HUES48 (cell line): ENCODE results near the gene ABLIM2.
"Not testable (repeated sequence)": the region's sequence is repeated elsewhere in the genome, so short reads cannot be mapped to it uniquely, and the experiment has no call there.

Experiments
- H3K27ac ChIP-seq: one replicate; pipeline ENCODE4 v1.7.0; 2013; ENCODE audit warnings: low read depth, low read length, inconsistent platforms
- H3K27me3 ChIP-seq: 2 replicates; pipeline ENCODE4 v1.6.1; 2013; ENCODE audit warnings: mild to moderate bottlenecking, low read length; ENCODE audit not compliant: control insufficient read depth, insufficient read depth
- H3K36me3 ChIP-seq: 2 replicates; pipeline ENCODE4 v1.6.1; 2013; ENCODE audit warnings: low read length; ENCODE audit not compliant: control insufficient read depth, insufficient read depth
- H3K4me1 ChIP-seq: 2 replicates; pipeline ENCODE4 v1.6.1; 2013; ENCODE audit warnings: mild to moderate bottlenecking, low read length; ENCODE audit not compliant: control insufficient read depth, insufficient read depth
- H3K4me3 ChIP-seq: 2 replicates; pipeline ENCODE4 v1.5.1; 2013; ENCODE audit warnings: mild to moderate bottlenecking, low read depth, low read length
- H3K9ac ChIP-seq: 2 replicates; pipeline ENCODE4 v1.6.1; 2013; ENCODE audit warnings: mild to moderate bottlenecking, low read depth, low read length, moderate library complexity
- H3K9me3 ChIP-seq: 2 replicates; pipeline ENCODE4 v1.6.1; 2013; ENCODE audit warnings: low read length; ENCODE audit not compliant: control insufficient read depth, insufficient read depth

ABLIM2 gene

GRCh38 chr4:7929118-7929951 is 229.3 kb downstream of the ABLIM2 start:
- no peak overlapping the region for H3K4me3 ChIP-seq
- no peaks in the 10 kb centered on the region for H3K27me3 ChIP-seq
- H3K36me3 ChIP-seq, result no peaks in the 10 kb centered on the region
- no peaks in the 10 kb centered on the region for H3K9me3 ChIP-seq
- H3K27ac ChIP-seq, result no peak overlapping the region
- H3K9ac ChIP-seq, result no peak overlapping the region
- H3K4me1 ChIP-seq, result peaks cover 19% of the 10 kb centered on the region

DNA sequence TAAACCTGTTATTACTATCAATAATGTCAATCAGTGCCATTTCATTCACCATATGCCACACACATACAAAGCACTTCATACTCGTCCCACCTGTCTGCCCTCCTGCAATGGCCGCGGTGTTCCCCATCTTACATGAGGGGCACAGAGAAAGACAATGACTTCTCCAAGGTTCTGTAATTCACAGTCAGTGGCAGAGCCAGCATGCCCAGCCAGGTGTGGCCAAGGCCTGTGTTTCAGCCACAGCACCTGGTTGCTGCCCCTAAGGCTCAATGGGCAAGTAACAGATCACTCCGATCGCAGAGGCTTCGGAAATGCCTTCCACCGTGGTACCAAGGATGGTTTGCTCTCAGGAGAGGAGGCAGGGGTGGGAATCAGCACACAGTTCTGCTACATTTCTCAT is 229.9 kb downstream of the ABLIM2 start:
- Histone ChIP-seq H3K27ac (no peak overlapping the region), H3K4me1 (peaks cover 19% of the 10 kb centered on the region), H3K9me3 (no peaks in the 10 kb centered on the region), H3K27me3 (no peaks in the 10 kb centered on the region), H3K4me3 (no peak overlapping the region), H3K9ac (no peak overlapping the region), H3K36me3 (no peaks in the 10 kb centered on the region)

DNA sequence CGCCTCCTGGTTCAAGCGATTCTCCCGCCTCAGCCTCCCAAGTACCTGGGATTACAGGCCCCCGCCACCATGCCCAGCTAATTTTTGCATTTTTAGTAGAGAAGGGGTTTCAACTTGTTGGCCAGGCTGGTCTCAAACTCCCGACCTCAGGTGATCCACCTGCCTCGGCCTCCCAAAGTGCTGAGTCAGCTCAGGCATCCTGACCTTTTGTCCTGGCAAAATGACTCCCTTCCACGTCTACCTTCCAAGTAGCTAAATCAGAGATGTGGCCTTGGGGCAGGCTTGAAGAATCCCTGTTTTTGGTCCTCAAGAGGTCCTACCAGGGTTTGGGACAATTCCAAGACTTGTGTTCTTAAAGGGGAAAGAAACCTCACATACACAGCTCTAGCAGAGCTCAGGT is 231.8 kb downstream of the ABLIM2 start:
- Histone ChIP-seq H3K9ac (no peak overlapping the region), H3K27ac (no peak overlapping the region), H3K4me3 (no peak overlapping the region), H3K27me3 (no peaks in the 10 kb centered on the region), H3K36me3 (no peaks in the 10 kb centered on the region), H3K4me1 (peaks cover 19% of the 10 kb centered on the region), H3K9me3 (no peaks in the 10 kb centered on the region)

DNA sequence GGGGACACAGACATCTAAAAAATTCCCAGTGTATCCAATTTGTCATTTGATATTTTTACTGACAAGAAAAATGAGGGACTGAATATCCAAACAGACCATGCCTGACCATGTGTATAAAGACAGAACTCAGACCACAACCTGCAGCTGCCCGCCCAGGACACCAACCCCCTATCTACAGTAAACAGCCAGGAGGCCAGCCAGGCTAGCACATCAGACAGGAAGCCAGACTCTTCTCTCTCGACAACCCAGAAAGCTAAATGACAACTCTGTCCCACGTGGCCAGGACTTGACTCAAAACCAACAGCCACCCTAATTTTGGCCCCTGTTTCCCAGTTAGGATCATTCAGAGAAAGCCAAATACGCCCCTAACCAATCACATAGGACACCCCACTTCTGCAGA is 234.0 kb downstream of the ABLIM2 start:
- H3K4me3 ChIP-seq, result no peak overlapping the region
- H3K36me3 ChIP-seq, result no peaks in the 10 kb centered on the region
- H3K9ac ChIP-seq, result no peak overlapping the region
- H3K9me3 ChIP-seq, result no peaks in the 10 kb centered on the region
- H3K27me3 ChIP-seq, result no peaks in the 10 kb centered on the region
- H3K4me1 ChIP-seq, result peaks cover 9% of the 10 kb centered on the region
- no peak overlapping the region for H3K27ac ChIP-seq

GRCh38 chr4:7924163-7924562 is 234.4 kb downstream of the ABLIM2 start:
- Histone ChIP-seq H3K36me3 (no peaks in the 10 kb centered on the region), H3K27ac (no peak overlapping the region), H3K27me3 (no peaks in the 10 kb centered on the region), H3K4me1 (peaks cover 5% of the 10 kb centered on the region; the same call in 1 of the 2 replicates), H3K4me3 (no peak overlapping the region), H3K9me3 (no peaks in the 10 kb centered on the region), H3K9ac (no peak overlapping the region)

- H3K9ac ChIP-seq, result no peak overlapping the region
- H3K27me3 ChIP-seq, result no peaks in the 10 kb centered on the region
- H3K9me3 ChIP-seq, result no peaks in the 10 kb centered on the region
- H3K36me3 ChIP-seq, result no peaks in the 10 kb centered on the region
- H3K4me1 ChIP-seq, result peaks cover 4% of the 10 kb centered on the region
- no peak overlapping the region for H3K4me3 ChIP-seq
- H3K27ac ChIP-seq, result no peak overlapping the region
These were observed 236.1 kb downstream of the ABLIM2 start for GRCh38 chr4:7922466-7922865.

DNA sequence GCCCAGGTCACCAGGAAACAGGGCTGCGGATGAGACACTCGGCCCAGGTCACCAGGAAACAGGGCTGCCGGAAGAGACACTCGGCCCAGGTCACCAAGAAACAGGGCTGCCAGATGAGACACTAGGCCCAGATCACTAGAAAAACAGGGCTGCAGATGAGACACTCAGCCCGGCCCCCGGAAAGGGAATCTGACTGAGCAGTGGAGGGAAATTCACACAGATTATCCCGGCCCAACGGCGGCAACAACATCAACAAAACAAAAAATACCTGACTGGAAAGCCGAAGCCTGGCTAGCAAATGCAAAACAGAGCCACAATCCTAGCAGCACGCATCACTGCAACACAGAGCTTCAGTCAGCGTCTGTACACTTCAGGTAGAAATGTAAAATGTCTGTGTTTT is 239.6 kb downstream of the ABLIM2 start:
- H3K9me3 ChIP-seq, result no peaks in the 10 kb centered on the region
- H3K36me3 ChIP-seq, result no peaks in the 10 kb centered on the region
- no peaks in the 10 kb centered on the region for H3K27me3 ChIP-seq
- H3K27ac ChIP-seq, result peak overlapping the region; percentile 33
- no peak overlapping the region for H3K9ac ChIP-seq
- no peak overlapping the region for H3K4me3 ChIP-seq
- peaks cover 26% of the 10 kb centered on the region for H3K4me1 ChIP-seq

DNA sequence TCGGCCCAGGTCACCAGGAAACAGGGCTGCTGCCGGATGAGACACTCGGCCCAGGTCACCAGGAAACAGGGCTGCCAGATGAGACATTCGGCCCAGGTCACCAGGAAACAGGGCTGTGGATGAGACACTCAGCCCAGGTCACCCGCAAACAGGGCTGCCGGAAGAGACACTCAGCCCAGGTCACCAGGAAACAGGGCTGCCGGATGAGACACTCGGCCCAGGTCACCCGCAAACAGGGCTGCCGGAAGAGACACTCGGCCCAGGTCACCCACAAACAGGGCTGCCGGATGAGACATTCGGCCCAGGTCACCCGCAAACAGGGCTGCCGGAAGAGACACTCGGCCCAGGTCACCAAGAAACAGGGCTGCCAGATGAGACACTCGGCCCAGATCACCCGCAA is 240.4 kb downstream of the ABLIM2 start:
- not testable (repeated sequence) for H3K27ac ChIP-seq, H3K9ac ChIP-seq, H3K27me3 ChIP-seq, H3K36me3 ChIP-seq, H3K4me3 ChIP-seq, H3K9me3 ChIP-seq
- peaks cover 26% of the 10 kb centered on the region for H3K4me1 ChIP-seq

DNA sequence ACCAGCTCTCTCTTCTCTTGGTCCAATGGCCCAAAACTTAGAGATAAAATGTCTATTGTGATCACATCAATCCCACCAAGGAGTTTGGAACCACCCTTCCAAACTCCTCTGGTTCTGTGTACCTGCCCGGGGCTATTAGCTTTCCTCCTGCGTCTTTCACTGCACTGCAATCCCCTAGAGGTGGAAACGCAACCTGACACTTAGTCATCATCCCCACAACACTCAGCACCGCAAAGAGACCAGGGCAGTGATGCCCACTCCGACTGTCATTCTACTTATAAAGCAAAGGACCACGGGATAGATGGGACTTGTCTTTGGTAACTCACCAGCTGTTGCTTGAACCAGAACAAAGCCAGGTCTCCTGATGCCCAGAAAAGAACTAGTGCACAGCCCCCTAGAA is 240.9 kb downstream of the ABLIM2 start:
- H3K27me3 ChIP-seq, result no peaks in the 10 kb centered on the region

DNA sequence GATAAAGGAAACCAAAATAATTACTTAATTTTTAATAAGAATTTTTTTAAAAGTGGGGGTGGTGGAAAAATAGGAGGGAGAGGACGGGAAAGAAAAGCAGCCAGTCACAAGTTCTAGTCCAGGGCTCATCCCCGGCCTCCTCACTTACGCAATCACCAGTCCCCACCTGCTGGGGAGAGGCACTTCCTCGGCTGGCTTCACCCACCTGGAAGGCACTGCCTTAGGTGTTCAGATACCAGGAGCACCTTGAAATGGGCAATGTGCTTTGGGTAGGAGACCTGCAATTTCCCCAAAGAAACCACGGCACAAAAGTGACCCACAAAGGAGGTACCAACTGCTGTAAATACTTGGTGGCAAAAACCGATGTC is 242.8 kb downstream of the ABLIM2 start:
- no peak overlapping the region for H3K27ac ChIP-seq
- H3K4me1 ChIP-seq, result peaks cover 40% of the 10 kb centered on the region
- no peaks in the 10 kb centered on the region for H3K36me3 ChIP-seq
- H3K27me3 ChIP-seq, result no peaks in the 10 kb centered on the region
- no peak overlapping the region for H3K4me3 ChIP-seq
- no peaks in the 10 kb centered on the region for H3K9me3 ChIP-seq
- H3K9ac ChIP-seq, result 0 out of 2 replicates have a peak overlapping the region, but pooled peaks have one; percentile 21

More for the DNA sequence above, 240.9 kb downstream of the ABLIM2 start:
- Histone ChIP-seq H3K36me3 (no peaks in the 10 kb centered on the region), H3K9me3 (no peaks in the 10 kb centered on the region), H3K27ac (no peak overlapping the region), H3K4me3 (no peak overlapping the region), H3K4me1 (peaks cover 26% of the 10 kb centered on the region), H3K9ac (peak overlapping the region; percentile 1; the same call in 1 of the 2 replicates)
